Type B pancreatic cell (in vitro differentiated cells): ENCODE data around the gene KAZN. TPM values are rescaled to one million over a fixed set of nuclear protein-coding genes. Genes with fewer than 3 reads are reported as not detected.

Experiments used
- DNase-seq: peaks from one replicate; pipeline ENCODE4 v3.0.0; 2021; ENCODE audit warnings: mixed read lengths; ENCODE audit not compliant: unreplicated experiment; ENCODE audit errors: extremely low spot score
- H3K27ac Mint-ChIP-seq: 2 replicates; pipeline ENCODE4 v1.8.0; 2021; ENCODE audit warnings: mild to moderate bottlenecking, mixed read lengths
- H3K27me3 Mint-ChIP-seq: 2 replicates; pipeline ENCODE4 v1.8.0; 2021; ENCODE audit warnings: mixed read lengths
- H3K36me3 Mint-ChIP-seq: 2 replicates; pipeline ENCODE4 v1.8.0; 2021; ENCODE audit warnings: mixed read lengths
- H3K4me1 Mint-ChIP-seq: one replicate; pipeline ENCODE4 v1.8.0; 2021; ENCODE audit warnings: mixed read lengths; ENCODE audit not compliant: unreplicated experiment
- H3K4me3 Mint-ChIP-seq: 2 replicates; pipeline ENCODE4 v1.8.0; 2021; ENCODE audit warnings: mild to moderate bottlenecking, mixed read lengths
- H3K9me3 Mint-ChIP-seq: 2 replicates; pipeline ENCODE4 v1.8.0; 2021; ENCODE audit warnings: mixed read lengths
- total RNA-seq: library from RNA; stranded (reverse); gene quantifications from 2 replicates; pipeline ENCODE4 v1.2.1, GENCODE V29; 2021; ENCODE audit warnings: low replicate concordance
- TF ChIP-seq, protein P1 (sequence below): fragments of 200-600 bp; sonication (generic); conservative IDR thresholded peaks from 2 replicates; pipeline ENCODE4 v1.5.0; 2021; ENCODE audit warnings: antibody characterized with exemption, mild to moderate bottlenecking

KAZN gene
- total RNA-seq, 1 donor from 2014 or later, result 33.7 TPM

GRCh38 chr1:14718476-14718875, 120.0 kb downstream of the KAZN start:
- H3K4me1 Mint-ChIP-seq, result peaks cover 18% of the 10 kb centered on the region
- no peak overlapping the region for H3K27ac Mint-ChIP-seq
- H3K36me3 Mint-ChIP-seq, result peaks cover 3% of the 10 kb centered on the region
- H3K4me3 Mint-ChIP-seq, result no peak overlapping the region
- peaks cover 3% of the 10 kb centered on the region for H3K9me3 Mint-ChIP-seq
- DNase-seq, result no peak
- H3K27me3 Mint-ChIP-seq, result no peaks in the 10 kb centered on the region
- TF ChIP-seq, protein P1, sequence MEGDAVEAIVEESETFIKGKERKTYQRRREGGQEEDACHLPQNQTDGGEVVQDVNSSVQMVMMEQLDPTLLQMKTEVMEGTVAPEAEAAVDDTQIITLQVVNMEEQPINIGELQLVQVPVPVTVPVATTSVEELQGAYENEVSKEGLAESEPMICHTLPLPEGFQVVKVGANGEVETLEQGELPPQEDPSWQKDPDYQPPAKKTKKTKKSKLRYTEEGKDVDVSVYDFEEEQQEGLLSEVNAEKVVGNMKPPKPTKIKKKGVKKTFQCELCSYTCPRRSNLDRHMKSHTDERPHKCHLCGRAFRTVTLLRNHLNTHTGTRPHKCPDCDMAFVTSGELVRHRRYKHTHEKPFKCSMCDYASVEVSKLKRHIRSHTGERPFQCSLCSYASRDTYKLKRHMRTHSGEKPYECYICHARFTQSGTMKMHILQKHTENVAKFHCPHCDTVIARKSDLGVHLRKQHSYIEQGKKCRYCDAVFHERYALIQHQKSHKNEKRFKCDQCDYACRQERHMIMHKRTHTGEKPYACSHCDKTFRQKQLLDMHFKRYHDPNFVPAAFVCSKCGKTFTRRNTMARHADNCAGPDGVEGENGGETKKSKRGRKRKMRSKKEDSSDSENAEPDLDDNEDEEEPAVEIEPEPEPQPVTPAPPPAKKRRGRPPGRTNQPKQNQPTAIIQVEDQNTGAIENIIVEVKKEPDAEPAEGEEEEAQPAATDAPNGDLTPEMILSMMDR, result no peak

DNA sequence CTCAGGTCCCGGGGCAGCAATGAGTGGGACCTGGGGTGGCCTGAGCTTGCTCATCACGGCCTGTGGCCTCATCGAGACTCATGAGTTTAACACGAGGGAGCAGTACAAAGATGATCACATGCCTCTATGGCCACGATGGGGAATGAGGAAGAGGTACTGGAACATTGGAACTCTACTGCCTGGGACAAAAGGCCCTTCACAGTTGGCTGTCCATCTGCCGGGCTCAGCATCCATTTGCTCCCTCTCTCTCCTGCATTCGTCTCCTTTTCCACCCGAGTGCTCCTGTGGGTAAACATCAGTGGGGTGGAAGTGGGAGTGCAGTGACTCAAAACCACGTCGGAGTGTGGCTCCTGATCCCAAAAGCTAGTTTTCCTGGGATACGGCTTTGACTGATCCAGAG, 124.9 kb downstream of the KAZN start:
- DNase-seq, result no peak
- H3K27ac Mint-ChIP-seq, result no peak overlapping the region
- H3K4me3 Mint-ChIP-seq, result no peak overlapping the region
- peaks cover 4% of the 10 kb centered on the region for H3K27me3 Mint-ChIP-seq
- H3K9me3 Mint-ChIP-seq, result peaks cover 3% of the 10 kb centered on the region
- H3K36me3 Mint-ChIP-seq, result peaks cover 3% of the 10 kb centered on the region
- TF ChIP-seq, protein P1, result no peak
- peaks cover 12% of the 10 kb centered on the region for H3K4me1 Mint-ChIP-seq

DNA sequence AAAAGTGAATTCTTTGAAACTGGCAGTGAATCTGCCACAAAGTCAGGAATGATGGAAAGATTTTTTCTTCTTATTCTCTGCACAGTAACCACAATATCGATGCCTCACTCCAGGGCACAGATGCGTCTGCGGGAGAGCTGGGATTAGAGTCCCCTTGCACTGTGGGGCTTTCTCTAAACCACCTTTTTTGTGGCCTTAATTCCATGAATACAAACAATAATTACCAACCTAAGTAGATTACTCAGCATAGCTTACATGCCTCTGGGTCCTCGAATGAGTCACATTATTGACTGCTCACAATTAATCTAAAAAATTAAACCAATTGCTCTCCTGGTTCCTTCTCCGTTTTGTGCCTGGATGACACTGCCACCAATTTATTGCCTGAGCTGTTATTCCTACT, 125.8 kb downstream of the KAZN start:
- H3K27ac Mint-ChIP-seq, result no peak overlapping the region
- no peak overlapping the region for H3K4me3 Mint-ChIP-seq
- peaks cover 12% of the 10 kb centered on the region for H3K4me1 Mint-ChIP-seq
- DNase-seq, result no peak
- peaks cover 1% of the 10 kb centered on the region for H3K36me3 Mint-ChIP-seq
- peaks cover 3% of the 10 kb centered on the region for H3K9me3 Mint-ChIP-seq
- TF ChIP-seq, protein P1, result no peak
- H3K27me3 Mint-ChIP-seq, result peaks cover 4% of the 10 kb centered on the region

DNA sequence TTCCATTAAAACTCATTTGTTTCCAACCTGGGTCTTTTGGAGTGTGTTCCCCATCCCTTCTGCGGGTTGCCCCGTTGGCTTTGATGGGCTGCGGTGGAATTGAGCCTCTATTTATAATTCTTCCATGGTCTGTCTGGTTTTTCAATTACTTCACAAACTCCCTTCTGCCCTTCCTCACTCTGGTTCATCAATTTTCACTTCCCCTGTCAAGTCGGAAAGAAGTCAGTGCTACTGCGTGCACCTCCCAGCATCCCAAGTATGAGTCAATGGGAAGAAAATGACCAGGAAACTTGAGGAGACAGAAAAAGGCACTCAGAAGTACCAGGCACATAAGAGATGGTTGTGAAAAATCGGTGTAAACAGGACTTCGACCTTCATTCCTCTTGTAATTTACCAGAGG, 126.2 kb downstream of the KAZN start:
- no peak for DNase-seq
- TF ChIP-seq, protein P1, result no peak
- Mint-ChIP-seq H3K4me3 (no peak overlapping the region), H3K27me3 (peaks cover 4% of the 10 kb centered on the region), H3K4me1 (peaks cover 12% of the 10 kb centered on the region), H3K36me3 (no peaks in the 10 kb centered on the region), H3K9me3 (peaks cover 3% of the 10 kb centered on the region), H3K27ac (no peak overlapping the region)

DNA sequence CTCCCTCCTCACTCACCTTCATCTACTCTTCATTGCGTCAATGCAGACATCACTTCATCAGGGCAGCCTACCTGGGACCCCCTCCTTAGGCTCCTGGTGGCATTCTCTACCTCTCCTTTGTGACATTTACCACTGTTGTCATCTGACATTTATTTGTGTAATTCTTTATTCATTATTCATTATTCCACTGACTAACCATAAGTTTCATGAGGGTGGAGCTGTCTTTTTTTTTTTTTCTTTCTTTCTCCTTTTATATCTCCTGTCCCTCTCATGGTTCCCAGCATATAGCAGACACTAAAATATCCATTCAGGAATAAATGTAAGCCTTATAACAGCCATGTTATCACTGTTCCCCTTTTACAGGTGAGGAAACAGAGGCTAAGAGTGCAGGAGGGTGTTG, 126.8 kb downstream of the KAZN start:
- peaks cover 12% of the 10 kb centered on the region for H3K4me1 Mint-ChIP-seq
- peaks cover 4% of the 10 kb centered on the region for H3K27me3 Mint-ChIP-seq
- H3K36me3 Mint-ChIP-seq, result no peaks in the 10 kb centered on the region
- no peak overlapping the region for H3K27ac Mint-ChIP-seq
- H3K9me3 Mint-ChIP-seq, result peaks cover 3% of the 10 kb centered on the region
- TF ChIP-seq, protein P1, result no peak
- no peak for DNase-seq
- H3K4me3 Mint-ChIP-seq, result no peak overlapping the region

DNA sequence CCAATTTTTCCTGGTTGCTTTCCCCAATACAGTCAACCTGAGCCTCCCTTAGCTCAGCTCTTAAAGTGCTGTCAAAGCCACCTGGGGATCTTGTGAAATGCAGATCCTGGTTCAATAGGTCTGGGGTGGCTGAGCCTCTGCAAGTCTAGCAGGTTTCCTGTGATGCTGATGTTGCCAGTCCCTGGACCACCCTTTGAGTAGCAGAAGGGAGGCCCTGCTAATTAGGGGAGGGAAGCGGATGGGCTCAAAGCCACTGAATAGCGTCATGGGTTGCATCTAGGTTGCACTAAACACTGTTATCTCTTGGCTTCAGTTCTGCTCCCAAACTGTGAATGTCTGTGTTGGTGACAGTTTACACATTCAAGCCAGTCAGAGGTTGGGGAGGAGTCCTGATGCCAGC, 127.2 kb downstream of the KAZN start:
- H3K9me3 Mint-ChIP-seq, result peaks cover 3% of the 10 kb centered on the region
- no peak overlapping the region for H3K4me3 Mint-ChIP-seq
- peaks cover 4% of the 10 kb centered on the region for H3K27me3 Mint-ChIP-seq
- no peak overlapping the region for H3K27ac Mint-ChIP-seq
- TF ChIP-seq, protein P1, result no peak
- no peak for DNase-seq
- no peaks in the 10 kb centered on the region for H3K36me3 Mint-ChIP-seq
- H3K4me1 Mint-ChIP-seq, result peaks cover 12% of the 10 kb centered on the region
